Amniotic stem cell (primary cell): ENCODE results near the gene DACH1.

Experiments used
- DNase-seq: peaks from one replicate; lab custom pipeline; 2025; lab: John Stamatoyannopoulos, UW

The DACH1 gene

DNA sequence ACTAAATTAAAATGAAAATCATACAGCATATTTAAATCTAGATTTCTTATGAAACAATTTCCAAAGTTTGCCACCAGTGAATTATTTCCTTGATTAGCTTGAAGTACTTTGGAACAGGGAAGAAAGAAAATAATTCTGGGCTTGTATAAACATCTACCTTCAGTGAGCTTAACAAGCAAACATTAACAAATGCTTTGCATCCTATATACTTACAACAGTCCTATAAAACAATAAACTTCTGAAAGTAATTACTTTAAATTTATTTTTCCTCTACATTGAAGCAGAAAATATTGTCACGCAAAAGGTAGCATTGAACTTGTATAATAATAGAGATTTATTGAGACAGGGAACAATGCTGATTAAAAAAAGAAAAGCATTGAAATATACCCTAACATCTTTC lies 164.8 kb downstream of the DACH1 start:
- no peak for DNase-seq

- DNase-seq, result no peak
Observed at GRCh38 chr13:71701741-71702140, 165.3 kb downstream of the DACH1 start.

GRCh38 chr13:71699342-71699741 lies 167.7 kb downstream of the DACH1 start:
- no peak for DNase-seq

GRCh38 chr13:71695662-71696061 lies 171.3 kb downstream of the DACH1 start:
- DNase-seq, result no peak

DNA sequence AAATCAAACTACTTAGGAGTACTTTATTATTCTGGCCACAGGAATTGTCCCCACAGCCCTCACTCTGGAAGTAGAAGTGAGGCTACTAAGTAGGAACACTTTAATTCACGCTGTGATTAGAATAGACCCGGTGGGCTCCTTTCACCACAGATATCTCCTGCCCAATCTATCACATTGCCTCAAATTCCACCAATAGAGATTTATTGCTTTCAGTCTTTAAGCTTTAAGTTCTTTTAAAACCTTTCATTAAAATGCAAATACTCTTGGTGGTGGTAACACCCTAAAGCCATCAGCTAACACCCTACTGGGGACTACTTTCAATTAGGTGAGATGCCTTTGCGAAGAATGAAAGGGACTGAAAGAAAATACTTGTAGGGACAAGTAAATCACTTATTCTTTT lies 181.9 kb downstream of the DACH1 start:
- DNase-seq, result no peak

DNA sequence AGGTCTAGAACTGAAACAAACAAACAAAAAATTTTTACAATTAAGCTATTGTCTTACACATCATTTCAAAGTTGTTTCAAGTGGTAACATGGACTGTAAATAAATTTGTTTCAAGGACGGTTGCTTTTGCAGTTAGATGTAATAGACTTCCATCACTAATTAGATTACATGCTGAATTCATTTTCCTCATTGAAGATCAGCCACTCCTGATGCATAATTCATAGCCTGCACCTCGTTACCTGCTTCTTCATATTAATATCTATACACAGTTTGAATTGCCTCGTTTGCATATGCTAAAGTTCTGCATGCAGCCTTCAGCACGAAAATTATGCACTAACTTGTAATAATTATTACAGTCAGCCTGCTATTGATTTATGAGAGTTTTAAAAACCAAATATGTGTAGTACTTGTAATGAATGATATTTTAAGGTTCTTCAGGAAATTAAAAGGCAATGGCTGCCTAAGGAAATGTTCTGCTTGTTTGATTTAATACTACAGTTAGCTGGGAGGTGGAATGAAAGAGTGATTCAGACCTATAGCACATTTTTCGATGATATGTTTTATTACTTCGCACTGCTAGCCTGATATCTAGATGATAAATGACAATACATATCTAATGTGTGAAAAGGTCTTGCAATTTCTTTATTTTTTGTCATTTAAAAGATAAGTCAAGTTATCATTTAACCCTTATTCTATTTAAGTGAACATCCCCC lies 184.9 kb downstream of the DACH1 start:
- no peak for DNase-seq

- no peak for DNase-seq
Observed at GRCh38 chr13:71677124-71677523, 189.9 kb downstream of the DACH1 start.

DNA sequence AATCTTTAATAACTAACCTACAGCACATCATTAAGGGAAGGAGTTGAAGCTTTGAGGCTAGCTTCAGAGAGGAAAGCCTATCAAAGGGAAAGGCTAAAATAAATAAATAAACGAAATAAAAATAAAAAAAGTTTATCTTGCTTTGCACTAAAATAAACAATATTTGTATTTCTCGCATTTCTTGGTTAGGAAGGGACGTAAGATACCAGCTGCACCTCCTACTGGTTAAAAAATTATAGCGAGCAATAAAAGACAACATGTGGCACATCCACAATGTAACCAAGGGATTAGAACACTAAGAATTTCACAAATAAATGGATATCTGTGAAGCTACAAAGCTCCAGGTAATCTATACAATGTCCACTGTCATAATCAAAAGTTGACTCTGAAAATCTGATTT lies 194.5 kb downstream of the DACH1 start:
- DNase-seq, result no peak

GRCh38 chr13:71663431-71663830 lies 203.6 kb downstream of the DACH1 start:
- DNase-seq, result no peak

- DNase-seq, result no peak
Observed at GRCh38 chr13:71661921-71662320, 205.1 kb downstream of the DACH1 start.

GRCh38 chr13:71659404-71659803 lies 207.6 kb downstream of the DACH1 start:
- no peak for DNase-seq

GRCh38 chr13:71645467-71645866 lies 221.5 kb downstream of the DACH1 start:
- DNase-seq, result no peak

DNA sequence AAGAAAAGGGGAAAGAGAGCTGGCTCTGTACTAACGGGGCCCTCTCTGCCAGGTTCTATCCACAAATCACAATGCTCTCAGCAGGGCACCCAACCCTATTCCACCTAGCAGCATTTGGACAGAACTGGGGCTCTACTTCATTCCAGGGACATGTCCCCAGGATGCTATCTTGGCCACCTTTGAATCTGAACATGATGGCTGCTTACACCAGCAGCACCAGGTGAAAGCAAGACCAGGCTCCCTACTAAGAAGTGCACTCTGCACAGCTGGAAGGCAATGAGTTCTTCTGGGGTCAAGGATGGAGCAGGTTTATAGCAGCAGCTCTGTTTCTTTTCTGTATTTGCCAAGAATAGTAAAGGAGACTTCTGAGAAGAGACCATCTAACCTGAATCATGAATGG lies 222.4 kb downstream of the DACH1 start:
- DNase-seq, result no peak

DNA sequence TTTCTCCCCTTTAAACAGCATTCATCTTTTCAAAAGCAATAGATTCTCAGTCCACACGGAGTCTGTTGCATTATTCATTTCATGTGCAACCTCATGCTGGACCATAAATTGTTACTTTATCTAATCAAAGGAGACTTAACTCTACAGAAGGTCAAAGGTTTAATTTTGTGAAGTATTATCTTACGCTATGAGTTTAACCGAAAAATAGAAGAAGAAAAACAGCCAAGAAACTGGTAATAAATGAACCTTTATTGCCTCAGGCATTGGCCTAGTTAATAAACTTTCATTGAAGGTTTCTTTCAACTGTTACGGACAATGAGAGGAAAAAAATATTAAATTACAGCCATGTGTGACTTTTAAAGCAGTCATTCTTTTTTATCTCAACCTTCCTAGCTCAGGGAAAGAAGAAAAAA lies 223.6 kb downstream of the DACH1 start:
- DNase-seq, result no peak

- DNase-seq, result no peak
Observed at GRCh38 chr13:71638751-71639150, 228.3 kb downstream of the DACH1 start.

DNA sequence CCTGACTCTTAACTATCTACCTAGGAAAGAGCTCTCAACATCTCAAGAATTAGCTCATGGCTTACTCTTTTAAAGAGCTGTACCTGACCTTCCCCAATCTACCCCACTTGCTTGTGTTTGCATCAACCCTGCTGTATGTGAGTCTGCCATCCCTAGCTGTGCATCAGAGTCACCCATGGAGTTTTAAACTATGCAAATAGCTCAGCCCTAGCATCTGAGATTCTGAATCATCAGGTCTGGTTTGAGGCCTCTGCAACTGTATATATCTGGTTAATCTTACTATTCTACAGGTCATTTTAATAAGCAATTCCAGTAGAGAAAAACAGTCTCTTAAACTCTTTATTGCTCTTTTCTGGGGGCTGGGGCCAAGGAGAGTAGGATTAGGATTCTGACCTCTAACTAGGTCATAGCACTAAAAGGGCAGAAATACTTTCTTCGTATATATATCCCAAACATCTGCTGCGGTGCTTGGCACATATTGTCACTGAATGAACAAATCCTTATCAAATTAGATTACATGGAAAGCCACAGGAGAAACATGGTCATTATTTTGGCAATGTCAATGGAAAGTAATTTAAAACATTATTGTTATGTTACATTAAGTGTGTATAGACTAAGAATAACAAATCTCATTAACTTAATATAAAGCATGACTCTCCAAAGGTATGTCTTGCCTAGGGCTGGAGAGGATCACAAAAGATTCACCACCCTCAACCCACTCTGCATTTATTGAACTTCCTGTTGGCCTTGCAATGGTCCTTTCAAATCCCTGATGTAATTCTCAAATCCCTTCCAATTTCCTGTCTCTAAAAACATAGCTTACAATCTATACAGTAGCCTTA lies 232.2 kb downstream of the DACH1 start:
- no peak for DNase-seq

DNA sequence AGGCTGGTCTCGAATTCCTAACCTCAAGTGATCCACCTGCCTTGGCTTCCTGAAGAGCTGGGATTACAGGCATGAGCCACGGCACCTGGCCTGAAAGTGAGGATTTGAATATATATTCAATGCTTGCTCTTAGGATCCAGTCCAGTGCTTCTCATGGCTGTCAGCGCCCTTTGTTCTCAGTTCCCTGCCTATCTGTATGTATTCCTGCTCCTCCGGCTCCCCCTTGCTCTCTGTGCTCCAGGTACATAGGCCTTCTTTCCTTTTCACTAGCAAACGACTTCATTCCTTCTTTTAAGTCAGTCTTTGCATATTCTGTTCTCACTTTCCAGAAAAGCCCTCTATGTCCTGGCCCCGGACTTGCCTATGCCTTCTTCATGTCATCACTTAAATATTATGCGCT lies 232.8 kb downstream of the DACH1 start:
- no peak for DNase-seq

DNA sequence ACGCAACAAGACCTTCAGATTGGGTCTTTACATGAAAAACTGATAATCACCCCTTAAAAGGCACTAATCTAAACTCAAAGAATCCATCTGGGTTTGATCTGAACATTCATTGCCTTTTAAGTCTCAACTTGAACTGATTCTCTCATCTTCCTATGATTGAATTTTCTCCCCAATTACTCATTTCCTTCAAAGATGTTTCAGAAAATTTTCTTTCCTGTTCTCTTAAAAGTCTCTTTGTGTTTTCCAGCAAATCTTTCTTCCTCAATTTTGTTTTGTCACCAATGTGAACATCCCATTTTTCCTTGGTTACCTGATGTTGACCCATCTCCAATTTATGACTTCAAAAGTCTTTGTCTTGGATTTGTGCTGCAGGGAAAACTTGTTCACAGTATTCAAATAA lies 234.3 kb downstream of the DACH1 start:
- DNase-seq, result no peak

GRCh38 chr13:71632206-71632605 lies 234.8 kb downstream of the DACH1 start:
- DNase-seq, result no peak

- no peak for DNase-seq
Observed at GRCh38 chr13:71629167-71629566, 237.8 kb downstream of the DACH1 start.

DNA sequence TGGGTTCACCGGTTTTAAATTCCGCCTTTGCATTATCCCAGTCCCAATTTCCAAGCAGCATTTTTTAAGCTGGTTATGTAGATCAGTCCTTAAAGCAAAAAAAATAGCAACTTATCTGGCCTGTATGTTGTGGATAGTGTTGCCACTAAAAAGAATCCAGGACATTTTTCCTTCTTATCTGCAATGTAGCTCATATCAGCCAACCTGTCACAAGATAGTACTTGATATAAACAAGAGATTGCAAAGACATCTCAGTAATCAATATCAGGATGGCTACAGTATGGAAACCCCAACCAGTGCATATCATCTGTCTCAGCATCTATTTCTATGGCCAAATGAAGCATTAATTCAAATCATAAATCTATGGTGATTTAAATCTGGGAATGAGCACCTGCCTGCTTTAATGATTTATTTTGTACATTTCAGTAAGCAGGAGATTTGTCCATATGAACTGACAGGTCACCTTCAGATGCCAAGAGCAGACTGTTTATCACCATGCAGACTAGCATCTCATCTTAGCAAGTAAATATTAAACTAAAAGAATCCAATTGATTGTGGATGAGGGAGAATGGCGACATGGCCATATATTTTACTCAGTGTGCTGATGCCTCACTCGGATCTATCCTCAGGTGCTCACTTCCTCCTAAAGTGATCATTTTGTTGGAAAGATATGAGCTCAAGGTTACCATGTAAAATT lies 240.4 kb downstream of the DACH1 start:
- DNase-seq, result no peak

DNA sequence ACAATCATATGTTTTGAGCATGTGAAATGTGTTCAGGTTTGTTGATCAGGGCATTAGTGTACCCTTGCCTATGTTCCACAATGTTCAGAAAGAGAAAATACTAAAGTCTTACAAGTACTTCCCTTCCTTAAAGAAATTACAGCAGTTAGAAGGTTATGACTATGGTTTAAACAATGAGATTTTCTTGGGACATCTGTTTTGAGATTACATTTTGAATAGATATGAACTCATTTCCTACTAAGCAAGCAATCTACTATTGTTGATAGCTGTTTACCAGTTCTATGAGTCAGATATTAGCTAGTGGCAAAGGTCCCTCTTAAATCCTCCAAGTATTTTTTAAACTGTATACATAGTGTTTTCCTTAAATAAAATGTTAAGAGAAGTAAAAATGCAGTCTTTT lies 241.3 kb downstream of the DACH1 start:
- DNase-seq, result no peak
